ENCODE results near the gene DNAJC27.
A peak's percentile ranks its signal among the peaks of the same experiment; 100 is the strongest.

The DNAJC27 gene

DNA sequence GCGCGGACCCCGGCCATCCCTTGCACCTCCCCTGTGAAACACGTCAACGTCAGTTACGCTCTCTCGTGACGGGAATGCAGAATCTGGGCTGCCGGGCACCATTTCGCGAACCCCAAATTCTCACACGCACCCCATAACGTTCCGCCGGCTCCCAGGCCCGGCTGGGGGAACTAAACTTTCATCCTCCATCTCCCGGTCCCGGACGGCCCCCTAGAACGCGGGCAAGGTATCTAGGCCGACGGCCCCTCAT, 544 bp downstream of the DNAJC27 start:
- H3K4ac ChIP-seq (ENCODE audit: low read depth, low read length): peak overlapping the region; percentile 28
- H3K4me1 ChIP-seq (ENCODE audit: control insufficient read depth in 1 of 2, insufficient read depth in 2 of 2, low read length in 2 of 2): peaks cover 0 to 2% of the 10 kb centered on the region in 2 experiments
- H4K8ac ChIP-seq (ENCODE audit: low read depth, low read length): peak overlapping the region; percentile 91
- peak overlapping the region; percentile 63 for H3K4me2 ChIP-seq (ENCODE audit: low read length)
- peak overlapping the region; percentile 94 for H3K27ac ChIP-seq (ENCODE audit: low read depth, low read length)
- H3K79me1 ChIP-seq (ENCODE audit: low read length): peaks cover 13% of the 10 kb centered on the region
- H2BK120ac ChIP-seq (ENCODE audit: insufficient read depth, low read length, poor library complexity): peak overlapping the region; percentile 55
- peak overlapping the region; percentile 94 for H3K14ac ChIP-seq (ENCODE audit: low read length)
- peak overlapping the region; percentile 98 for H3K18ac ChIP-seq (ENCODE audit: low read length)
- peak overlapping the region; percentile 95 for H4K12ac ChIP-seq (ENCODE audit: low read depth, low read length)
- no peak for DNase-seq
- H3K9me3 ChIP-seq (ENCODE audit: insufficient read depth, low read depth, low read length): no peaks in the 10 kb centered on the region
- peak overlapping the region; percentile 87 for H3K4me3 ChIP-seq (ENCODE audit: low read depth, low read length)
- H2AK5ac ChIP-seq (ENCODE audit: low read length): peak overlapping the region; percentile 23
- H3K23ac ChIP-seq (ENCODE audit: low read length): no peak overlapping the region
- H2BK12ac ChIP-seq (ENCODE audit: low read length): no peak overlapping the region
- H2AFZ ChIP-seq (ENCODE audit: insufficient read depth, low read length, poor library complexity): peak overlapping the region; percentile 68
- WGBS (ENCODE audit: extremely low coverage, insufficient coverage, insufficient read length): no CpG with 5 or more reads among the region's 23 CpGs
- H2BK5ac ChIP-seq (ENCODE audit: low read depth, low read length, poor library complexity): peak overlapping the region; percentile 93
- H3K27me3 ChIP-seq (ENCODE audit: insufficient read depth, low read length): no peaks in the 10 kb centered on the region
- H3K9ac ChIP-seq (ENCODE audit: low read length): peak overlapping the region; percentile 95
- peaks cover 9% of the 10 kb centered on the region for H3K79me2 ChIP-seq (ENCODE audit: control insufficient read depth, insufficient read depth, low read length, poor library complexity)
- H4K91ac ChIP-seq (ENCODE audit: low read depth, low read length): peak overlapping the region; percentile 86
- H3K36me3 ChIP-seq (ENCODE audit: control insufficient read depth in 1 of 2, insufficient read depth in 2 of 2, low read length in 2 of 2): no peaks in the 10 kb centered on the region

DNA sequence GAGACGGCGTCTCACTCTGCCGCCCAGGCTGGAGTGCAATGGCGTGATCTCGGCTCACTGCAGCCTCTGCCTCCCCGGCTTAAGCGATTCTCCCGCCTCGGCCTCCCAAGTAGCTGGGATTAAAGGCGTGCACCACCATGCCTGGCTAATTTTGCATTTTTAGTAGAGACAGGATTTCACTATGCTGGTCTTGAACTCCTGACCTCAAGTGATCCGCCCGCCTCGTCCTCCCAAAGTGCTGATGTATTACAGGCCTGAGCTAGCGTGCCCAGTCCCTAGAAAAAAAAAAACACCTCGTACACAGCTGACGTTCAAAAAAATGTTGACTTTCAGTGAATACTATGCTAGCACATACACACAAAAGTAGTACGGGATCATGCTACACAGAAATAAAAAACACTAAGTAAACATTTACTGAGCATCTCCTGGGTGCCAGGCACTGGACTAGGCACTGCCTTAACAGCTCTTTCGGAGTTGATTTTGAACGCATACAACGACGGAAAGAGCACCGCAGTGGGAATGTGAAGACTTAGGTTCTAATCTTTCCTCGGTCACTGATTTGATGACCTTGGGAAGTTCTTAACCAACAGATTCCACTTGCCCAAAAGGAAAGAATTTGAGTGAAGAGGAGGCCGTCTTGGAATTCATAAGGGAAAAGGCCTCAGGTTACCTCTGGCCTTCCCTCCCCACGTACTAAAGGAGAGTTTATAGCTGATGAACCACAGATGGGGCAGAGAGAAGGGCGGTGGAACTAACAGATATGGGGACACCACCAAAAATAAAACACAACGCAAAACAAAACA, 1.1 kb downstream of the DNAJC27 start:
- peaks cover 13% of the 10 kb centered on the region for H3K79me1 ChIP-seq (ENCODE audit: low read length)
- H3K4ac ChIP-seq (ENCODE audit: low read depth, low read length): peak overlapping the region; percentile 28
- H2AFZ ChIP-seq (ENCODE audit: insufficient read depth, low read length, poor library complexity): peak overlapping the region; percentile 68
- H4K8ac ChIP-seq (ENCODE audit: low read depth, low read length): peak overlapping the region; percentile 91
- H3K4me1 ChIP-seq (ENCODE audit: control insufficient read depth in 1 of 2, insufficient read depth in 2 of 2, low read length in 2 of 2): peaks cover 0 to 2% of the 10 kb centered on the region in 2 experiments
- peak overlapping the region; percentile 94 for H3K14ac ChIP-seq (ENCODE audit: low read length)
- peak overlapping the region; percentile 98 for H3K18ac ChIP-seq (ENCODE audit: low read length)
- peak overlapping the region; percentile 95 for H3K9ac ChIP-seq (ENCODE audit: low read length)
- H3K9me3 ChIP-seq (ENCODE audit: insufficient read depth, low read depth, low read length): no peaks in the 10 kb centered on the region
- H2BK12ac ChIP-seq (ENCODE audit: low read length): no peak overlapping the region
- DNase-seq: peak; percentile 33 to 84
- no peaks in the 10 kb centered on the region for H3K27me3 ChIP-seq (ENCODE audit: insufficient read depth, low read length)
- H3K79me2 ChIP-seq (ENCODE audit: control insufficient read depth, insufficient read depth, low read length, poor library complexity): peaks cover 9% of the 10 kb centered on the region
- peak overlapping the region; percentile 63 for H3K4me2 ChIP-seq (ENCODE audit: low read length)
- no peak overlapping the region for H3K23ac ChIP-seq (ENCODE audit: low read length)
- peak overlapping the region; percentile 55 for H2BK120ac ChIP-seq (ENCODE audit: insufficient read depth, low read length, poor library complexity)
- H4K91ac ChIP-seq (ENCODE audit: low read depth, low read length): peak overlapping the region; percentile 86
- H4K12ac ChIP-seq (ENCODE audit: low read depth, low read length): peak overlapping the region; percentile 95
- H2BK5ac ChIP-seq (ENCODE audit: low read depth, low read length, poor library complexity): peak overlapping the region; percentile 93
- WGBS (ENCODE audit: extremely low coverage, insufficient coverage, insufficient read length): no CpG with 5 or more reads among the region's 27 CpGs
- H2AK5ac ChIP-seq (ENCODE audit: low read length): peak overlapping the region; percentile 23
- H3K36me3 ChIP-seq (ENCODE audit: control insufficient read depth in 1 of 2, insufficient read depth in 2 of 2, low read length in 2 of 2): no peaks in the 10 kb centered on the region
- H3K27ac ChIP-seq (ENCODE audit: low read depth, low read length): peak overlapping the region; percentile 94
- peak overlapping the region; percentile 87 for H3K4me3 ChIP-seq (ENCODE audit: low read depth, low read length)

DNA sequence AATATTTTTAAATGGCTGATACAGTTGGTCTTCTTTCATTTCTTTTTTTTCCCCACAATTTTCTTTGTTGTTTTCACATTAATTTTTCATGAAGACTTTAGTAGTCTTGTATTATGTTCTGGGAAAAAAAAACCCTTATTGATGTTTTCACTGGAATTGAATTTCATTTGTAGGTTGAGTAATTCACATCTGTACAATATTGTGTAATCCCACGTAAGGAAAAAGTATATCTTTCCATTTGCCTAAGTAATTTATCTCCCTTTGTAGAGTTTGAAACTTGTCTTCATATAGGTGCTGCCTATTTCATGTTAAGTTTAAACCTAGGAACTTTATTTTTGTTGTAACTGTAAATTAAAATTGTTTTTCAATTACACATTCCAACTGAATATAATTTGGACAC, 2.0 kb downstream of the DNAJC27 start:
- Histone ChIP-seq H3K23ac (ENCODE audit: low read length) (no peak overlapping the region), H4K91ac (ENCODE audit: low read depth, low read length) (no peak overlapping the region), H3K4me2 (ENCODE audit: low read length) (no peak overlapping the region), H3K36me3 (ENCODE audit: control insufficient read depth in 1 of 2, insufficient read depth in 2 of 2, low read length in 2 of 2) (peaks cover 0 to 3% of the 10 kb centered on the region in 2 experiments), H3K9me3 (ENCODE audit: insufficient read depth, low read depth, low read length) (no peaks in the 10 kb centered on the region), H3K4ac (ENCODE audit: low read depth, low read length) (no peak overlapping the region), H3K9ac (ENCODE audit: low read length) (no peak overlapping the region), H4K12ac (ENCODE audit: low read depth, low read length) (no peak overlapping the region), H3K79me2 (ENCODE audit: control insufficient read depth, insufficient read depth, low read length, poor library complexity) (peaks cover 9% of the 10 kb centered on the region), H3K27ac (ENCODE audit: low read depth, low read length) (no peak overlapping the region), H3K4me3 (ENCODE audit: low read depth, low read length) (no peak overlapping the region), H3K27me3 (ENCODE audit: insufficient read depth, low read length) (no peaks in the 10 kb centered on the region), H3K79me1 (ENCODE audit: low read length) (peaks cover 13% of the 10 kb centered on the region), H2AFZ (ENCODE audit: insufficient read depth, low read length, poor library complexity) (no peak overlapping the region), H2BK12ac (ENCODE audit: low read length) (no peak overlapping the region), H4K8ac (ENCODE audit: low read depth, low read length) (no peak overlapping the region), H2BK120ac (ENCODE audit: insufficient read depth, low read length, poor library complexity) (no peak overlapping the region), H2BK5ac (ENCODE audit: low read depth, low read length, poor library complexity) (no peak overlapping the region), H2AK5ac (ENCODE audit: low read length) (no peak overlapping the region), H3K14ac (ENCODE audit: low read length) (no peak overlapping the region), H3K18ac (ENCODE audit: low read length) (no peak overlapping the region), H3K4me1 (ENCODE audit: control insufficient read depth in 1 of 2, insufficient read depth in 2 of 2, low read length in 2 of 2) (peaks cover 0 to 2% of the 10 kb centered on the region in 2 experiments)
- no CpG with 5 or more reads among the region's 1 CpG for WGBS (ENCODE audit: extremely low coverage, insufficient coverage, insufficient read length)
- no peak for DNase-seq

DNA sequence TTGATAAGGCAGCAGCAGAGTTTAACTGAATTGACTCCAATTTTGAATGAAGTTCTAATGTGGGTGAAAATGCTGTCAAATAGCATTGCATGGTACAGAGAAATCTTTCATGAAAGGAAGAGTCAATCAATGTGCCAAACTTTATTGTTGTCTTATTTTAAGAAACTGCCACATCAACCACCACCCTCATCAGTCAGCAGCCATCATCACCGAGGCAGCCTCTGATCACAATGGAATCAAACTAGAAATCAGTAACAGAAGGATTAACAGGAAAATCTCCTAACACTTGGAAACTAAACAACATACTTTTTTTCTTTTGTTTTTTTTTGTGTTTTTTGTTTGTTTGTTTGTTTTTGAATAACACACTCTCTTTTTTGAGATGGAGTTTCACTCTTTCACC, 9.9 kb downstream of the DNAJC27 start:
- Histone ChIP-seq H3K4ac (ENCODE audit: low read depth, low read length) (no peak overlapping the region), H2BK120ac (ENCODE audit: insufficient read depth, low read length, poor library complexity) (no peak overlapping the region), H3K4me3 (ENCODE audit: low read depth, low read length) (no peak overlapping the region), H4K91ac (ENCODE audit: low read depth, low read length) (no peak overlapping the region), H2BK5ac (ENCODE audit: low read depth, low read length, poor library complexity) (no peak overlapping the region), H4K8ac (ENCODE audit: low read depth, low read length) (no peak overlapping the region), H4K12ac (ENCODE audit: low read depth, low read length) (no peak overlapping the region), H3K36me3 (ENCODE audit: control insufficient read depth in 1 of 2, insufficient read depth in 2 of 2, low read length in 2 of 2) (peaks cover 6 to 7% of the 10 kb centered on the region in 2 experiments), H3K27ac (ENCODE audit: low read depth, low read length) (no peak overlapping the region), H3K79me2 (ENCODE audit: control insufficient read depth, insufficient read depth, low read length, poor library complexity) (no peaks in the 10 kb centered on the region), H2BK12ac (ENCODE audit: low read length) (no peak overlapping the region), H3K27me3 (ENCODE audit: insufficient read depth, low read length) (no peaks in the 10 kb centered on the region), H3K4me1 (ENCODE audit: control insufficient read depth in 1 of 2, insufficient read depth in 2 of 2, low read length in 2 of 2) (no peaks in the 10 kb centered on the region), H3K14ac (ENCODE audit: low read length) (no peak overlapping the region), H3K18ac (ENCODE audit: low read length) (no peak overlapping the region), H3K79me1 (ENCODE audit: low read length) (no peaks in the 10 kb centered on the region), H2AFZ (ENCODE audit: insufficient read depth, low read length, poor library complexity) (no peak overlapping the region), H3K23ac (ENCODE audit: low read length) (no peak overlapping the region), H3K9me3 (ENCODE audit: insufficient read depth, low read depth, low read length) (no peaks in the 10 kb centered on the region), H2AK5ac (ENCODE audit: low read length) (no peak overlapping the region), H3K9ac (ENCODE audit: low read length) (no peak overlapping the region), H3K4me2 (ENCODE audit: low read length) (no peak overlapping the region)
- no peak for DNase-seq
- no CpG with 5 or more reads among the region's 1 CpG for WGBS (ENCODE audit: extremely low coverage, insufficient coverage, insufficient read length)

All from trophoblast cell (in vitro differentiated cells and primary cell).